HG03575 (cell line): ENCODE measurements around the gene DPM3.
"Not testable (repeated sequence)": the region's sequence is repeated elsewhere in the genome, so short reads cannot be mapped to it uniquely, and the experiment has no call there.

ENCODE experiments used
- ATAC-seq: cut with Tn5 transposase; IDR thresholded peaks from one replicate; pipeline ENCODE4 v1.9.1; 2021; ENCODE audit not compliant: unreplicated experiment, insufficient number of reproducible peaks, low FRiP score; ENCODE audit errors: extremely low read depth

DPM3 gene

DNA sequence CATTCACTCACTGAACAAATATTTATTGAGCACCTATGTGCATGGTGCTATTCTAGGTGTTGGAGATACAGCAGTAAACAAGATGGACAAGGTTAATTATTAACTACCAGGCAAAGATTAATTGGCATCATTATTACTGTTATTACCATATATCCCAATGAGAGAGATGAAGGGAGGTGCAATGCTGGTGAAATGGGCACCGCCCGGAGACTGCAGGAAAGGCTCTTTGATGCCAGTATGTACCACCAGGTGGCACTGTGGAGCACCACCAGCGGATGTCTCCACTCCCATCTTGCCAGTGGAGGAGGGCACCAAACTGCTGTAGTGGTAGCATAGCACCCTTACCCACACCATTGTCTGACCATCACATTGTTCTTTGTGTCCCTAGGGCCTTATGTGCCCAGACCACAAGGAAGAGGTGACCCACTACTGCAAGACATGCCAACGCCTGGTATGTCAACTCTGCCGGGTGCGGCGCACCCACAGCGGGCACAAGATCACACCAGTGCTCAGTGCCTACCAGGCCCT is 36.3 kb upstream of the DPM3 start:
- no peak for ATAC-seq

DNA sequence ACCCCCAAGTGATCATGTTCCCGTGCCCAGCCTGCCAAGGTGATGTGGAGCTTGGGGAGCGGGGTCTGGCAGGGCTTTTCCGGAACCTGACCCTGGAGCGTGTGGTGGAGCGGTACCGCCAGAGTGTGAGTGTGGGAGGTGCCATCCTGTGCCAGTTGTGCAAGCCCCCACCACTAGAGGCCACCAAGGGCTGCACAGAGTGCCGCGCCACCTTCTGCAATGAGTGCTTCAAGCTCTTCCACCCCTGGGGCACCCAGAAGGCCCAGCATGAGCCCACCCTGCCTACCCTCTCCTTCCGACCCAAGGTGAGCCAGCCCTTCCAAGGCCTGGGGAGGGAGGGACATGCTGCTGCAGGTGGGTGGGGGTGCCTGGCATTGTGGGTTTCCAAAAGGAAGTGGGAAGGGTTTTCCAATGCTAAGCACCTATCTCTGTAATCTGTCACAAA is 35.6 kb upstream of the DPM3 start:
- ATAC-seq, result no peak

DNA sequence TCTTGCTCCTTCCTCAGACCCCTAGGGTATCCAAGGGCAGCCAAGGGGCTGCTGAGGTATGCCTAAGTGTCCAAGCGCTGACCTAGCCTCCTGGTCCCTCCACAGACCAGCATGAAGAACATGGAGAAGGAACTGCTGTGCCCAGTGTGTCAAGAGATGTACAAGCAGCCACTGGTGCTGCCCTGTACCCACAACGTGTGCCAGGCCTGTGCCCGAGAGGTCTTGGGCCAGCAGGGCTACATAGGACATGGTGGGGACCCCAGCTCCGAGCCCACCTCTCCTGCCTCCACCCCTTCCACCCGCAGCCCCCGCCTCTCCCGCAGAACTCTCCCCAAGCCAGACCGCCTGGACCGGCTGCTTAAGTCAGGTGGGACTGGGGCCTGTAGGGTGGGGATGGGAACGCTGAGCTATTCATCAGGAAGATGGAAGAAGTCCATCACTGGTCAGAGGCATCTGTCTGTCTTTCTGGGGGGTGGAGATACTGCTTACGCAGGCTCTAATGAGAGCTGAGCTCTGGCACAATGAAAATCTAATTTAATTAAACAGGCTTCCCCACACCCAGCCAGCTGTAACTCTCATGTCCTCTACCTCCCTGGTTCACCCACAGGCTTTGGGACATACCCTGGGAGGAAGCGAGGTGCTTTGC is 35.1 kb upstream of the DPM3 start:
- no peak for ATAC-seq

DNA sequence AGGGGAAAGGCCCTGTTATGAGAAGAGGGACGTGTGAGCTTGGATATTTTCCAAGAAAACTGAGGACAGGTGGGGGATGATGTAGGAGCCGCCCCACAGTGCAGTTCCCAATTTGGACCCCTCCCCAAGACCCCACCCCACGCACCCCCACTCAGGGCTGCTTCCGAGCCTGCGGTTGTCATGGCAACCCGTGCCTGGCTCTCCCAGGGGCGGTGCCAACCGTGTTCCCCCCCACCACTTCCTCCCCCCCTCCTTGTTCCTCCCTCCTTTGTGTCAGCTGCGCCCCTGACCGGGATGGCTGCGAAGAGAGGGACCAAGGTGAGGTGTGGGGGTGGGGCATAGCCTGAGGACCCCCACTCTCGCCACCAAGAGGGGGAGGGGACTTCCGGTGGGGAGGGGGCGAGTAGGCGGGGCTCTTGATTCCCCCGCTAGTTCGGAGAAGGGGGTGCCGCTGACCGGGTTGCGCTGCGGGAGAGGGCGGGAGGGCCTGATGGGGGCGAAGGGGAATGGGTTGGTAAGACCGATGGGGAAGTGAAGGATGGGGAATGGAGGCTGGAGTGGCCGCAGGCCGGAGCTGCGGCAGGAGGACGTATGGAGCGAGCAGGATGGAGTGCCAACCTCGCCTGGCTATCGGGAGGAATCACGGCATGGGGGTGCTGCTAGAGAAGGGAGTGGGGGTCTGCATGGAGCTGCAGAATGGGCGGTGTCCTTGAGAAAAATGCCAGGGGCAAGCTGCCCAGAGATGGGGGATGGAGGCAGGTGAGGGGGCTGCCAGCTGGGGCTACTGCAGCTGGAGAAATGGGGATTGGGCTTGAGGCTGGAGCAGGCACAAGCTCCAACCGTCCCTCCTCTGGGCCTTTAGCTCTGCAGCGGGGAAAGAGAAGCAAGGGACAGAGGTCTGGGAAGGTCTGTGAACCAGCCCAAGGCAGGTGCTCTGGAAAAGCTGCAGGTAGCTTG is 34.3 kb upstream of the DPM3 start:
- ATAC-seq, result no peak

DNA sequence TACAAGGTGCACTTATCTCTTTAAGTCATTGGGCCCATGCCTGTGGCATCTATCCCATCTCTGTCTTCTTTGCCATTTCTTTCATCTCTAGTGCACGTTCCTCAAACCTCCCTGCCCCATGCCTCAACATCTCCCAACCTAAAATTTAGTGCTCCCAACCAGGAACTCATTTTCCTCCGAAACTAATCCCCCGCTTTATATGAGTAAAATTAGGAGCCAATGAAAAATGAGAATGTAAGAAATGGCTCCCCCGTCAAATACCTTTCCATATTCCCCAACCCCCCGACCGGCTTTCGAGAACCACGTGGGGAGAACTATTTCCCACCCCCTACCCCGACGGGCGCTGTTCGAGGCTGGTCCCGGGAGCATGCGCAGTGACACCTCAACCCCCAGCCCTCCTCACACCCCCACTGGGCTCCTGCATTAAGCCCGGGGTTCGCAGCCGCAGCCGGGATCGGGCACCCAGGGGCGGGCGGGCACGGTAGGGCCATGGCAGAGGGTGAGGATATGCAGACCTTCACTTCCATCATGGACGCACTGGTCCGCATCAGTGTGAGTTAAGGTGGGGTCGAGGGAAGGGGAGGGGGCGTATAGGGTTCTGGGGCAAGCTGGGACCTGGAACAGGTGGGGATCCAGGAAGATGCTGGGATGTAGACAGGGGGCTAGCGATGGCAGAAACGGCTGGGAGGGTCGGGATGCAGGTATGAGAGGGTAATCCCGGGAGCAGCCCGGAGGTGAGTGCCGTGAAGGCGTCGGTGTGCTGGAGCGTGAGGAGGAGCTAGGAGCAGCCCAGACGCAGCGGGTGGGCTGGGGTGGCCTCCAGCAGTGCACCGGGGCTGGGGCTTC is 33.4 kb upstream of the DPM3 start, which contains the start of gene TRIM46:
Gene TRIM46, plus strand, starts transcription at position 372 of the 846 bp plus-strand sequence. Its CDS starts 118 bp downstream, at position 490.
- no peak for ATAC-seq

DNA sequence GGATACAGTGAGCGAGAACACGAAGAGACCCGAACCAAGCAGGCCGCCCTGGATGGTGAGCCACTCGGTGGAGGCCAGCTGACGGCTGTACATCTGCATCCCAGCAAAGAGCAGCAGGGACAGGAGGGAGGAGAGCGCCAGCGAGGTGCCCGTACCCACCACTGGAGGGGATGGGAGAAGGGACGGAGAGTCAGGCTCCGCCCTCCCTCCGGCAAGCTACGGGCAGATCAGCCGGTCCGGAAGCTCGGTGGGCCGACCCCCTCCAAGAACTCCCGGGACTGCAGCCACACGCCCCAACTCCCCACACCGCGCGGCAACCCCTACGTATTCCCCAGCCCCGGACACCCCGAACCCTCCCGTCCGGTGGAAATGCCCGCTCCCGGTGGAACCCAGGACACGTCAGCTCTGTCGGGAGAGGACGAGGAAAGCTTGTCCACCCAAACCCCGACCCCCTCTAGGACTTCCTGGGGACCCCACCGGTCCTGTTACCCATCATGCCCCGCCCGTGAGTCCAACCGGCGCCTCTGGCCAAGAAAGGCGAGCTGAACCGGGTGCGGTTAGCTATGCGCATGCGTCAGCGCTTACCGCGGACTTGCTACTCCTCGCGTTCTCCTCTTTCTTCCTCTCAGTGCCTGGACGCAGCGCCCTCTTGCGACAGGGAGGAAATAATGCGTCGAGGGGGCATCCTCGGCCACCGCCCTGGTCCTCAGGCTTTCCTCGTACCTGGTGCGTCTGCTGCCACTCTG is 32.6 kb upstream of the DPM3 start, which contains the start of gene KRTCAP2:
Gene KRTCAP2, minus strand, starts transcription at position 573 of the 746 bp plus-strand sequence. Its CDS starts 80 bp downstream, at position 493.
- no peak for ATAC-seq

DNA sequence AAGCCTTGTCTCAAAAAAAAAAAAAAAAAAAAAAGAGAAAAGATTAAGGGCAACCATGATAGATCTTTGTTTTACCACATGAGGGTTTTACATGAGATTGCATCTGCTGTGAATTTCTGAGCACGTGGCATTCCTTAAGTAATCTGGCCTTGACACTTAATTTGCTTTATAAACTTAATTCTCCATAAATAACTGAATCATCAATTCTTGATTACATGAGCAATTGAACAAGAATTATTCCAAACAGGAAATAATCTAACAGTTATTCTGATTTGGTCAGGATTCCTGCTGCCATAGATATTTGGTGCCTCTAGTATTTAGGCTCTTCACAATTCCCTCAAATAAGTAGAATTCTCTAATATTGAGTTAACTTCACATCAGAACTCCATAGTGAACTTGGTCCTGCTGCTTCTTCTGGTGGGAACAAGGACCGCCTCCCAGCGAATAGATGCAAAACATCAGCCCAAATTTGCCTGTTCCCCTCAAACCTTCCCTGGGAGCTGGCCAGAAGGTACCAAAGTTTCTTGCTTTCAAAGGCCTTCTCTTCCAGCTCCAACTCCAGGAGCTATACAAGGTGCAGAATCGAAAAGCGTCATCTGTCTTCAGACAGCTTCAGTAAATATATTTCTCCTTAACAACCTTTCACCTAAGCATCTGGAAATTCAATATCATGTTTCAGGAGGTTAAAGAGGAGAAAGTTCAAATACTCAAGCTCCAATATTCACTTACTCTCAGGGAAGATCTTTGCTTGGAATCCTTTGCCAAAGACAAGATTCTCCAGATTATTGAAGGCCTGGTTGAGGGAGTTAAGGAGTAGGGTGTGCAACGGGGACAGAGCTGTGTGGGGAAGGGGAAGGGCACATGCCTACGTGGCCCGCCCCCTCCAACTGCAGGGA is 31.8 kb upstream of the DPM3 start:
- no peak for ATAC-seq

DNA sequence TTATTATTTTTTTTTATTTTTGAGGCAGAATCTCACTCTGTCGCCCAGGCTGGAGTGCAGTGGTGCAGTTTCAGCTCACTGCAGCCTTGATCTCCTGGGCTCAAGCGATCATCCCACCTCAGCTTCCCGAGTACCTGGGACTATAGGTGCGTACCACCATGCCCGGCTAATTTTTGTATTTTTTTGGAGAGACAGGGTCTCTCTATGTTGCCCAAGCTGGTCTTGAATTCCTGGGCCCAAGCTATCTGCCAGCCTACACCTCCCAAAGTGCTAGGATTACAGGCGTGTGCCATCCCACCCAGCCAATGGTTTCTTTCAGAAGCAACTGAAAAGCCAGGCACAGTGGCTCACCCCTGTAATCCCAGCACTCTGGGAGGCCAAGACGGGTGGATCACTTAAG is 30.5 kb upstream of the DPM3 start:
- no peak for ATAC-seq

DNA sequence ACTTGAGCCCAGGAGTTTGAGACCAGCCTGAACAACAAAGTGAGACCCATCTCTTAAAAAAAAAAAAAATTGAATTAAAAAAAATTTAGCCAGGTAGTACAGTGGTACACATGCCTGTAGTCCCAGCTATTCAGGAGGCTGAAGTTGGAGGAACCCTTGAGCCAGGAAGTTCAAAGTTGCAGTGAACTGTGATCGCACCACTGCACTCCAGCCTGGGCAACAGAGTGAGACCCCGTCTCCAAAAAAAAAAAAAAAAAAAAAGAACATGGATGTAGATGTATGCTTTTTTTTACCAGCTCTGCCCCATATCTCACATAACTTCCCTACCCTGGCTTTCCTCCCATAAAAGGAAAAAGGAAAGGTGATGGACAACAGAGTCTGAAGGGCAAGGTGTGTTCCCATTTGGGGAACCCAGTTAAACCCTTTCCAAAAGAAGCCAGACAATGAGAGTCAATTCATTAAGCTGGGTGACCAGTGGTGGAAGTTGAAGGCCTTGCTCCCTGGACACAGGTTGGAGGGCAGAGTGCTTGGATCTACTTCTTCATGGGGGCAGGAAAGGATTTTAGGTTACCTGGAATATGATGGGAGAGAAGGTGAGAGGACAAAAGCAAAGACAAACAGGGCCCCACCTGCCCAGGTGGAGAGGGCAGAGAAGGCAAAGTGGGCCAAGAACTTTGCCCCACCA is 29.9 kb upstream of the DPM3 start:
- no peak for ATAC-seq

DNA sequence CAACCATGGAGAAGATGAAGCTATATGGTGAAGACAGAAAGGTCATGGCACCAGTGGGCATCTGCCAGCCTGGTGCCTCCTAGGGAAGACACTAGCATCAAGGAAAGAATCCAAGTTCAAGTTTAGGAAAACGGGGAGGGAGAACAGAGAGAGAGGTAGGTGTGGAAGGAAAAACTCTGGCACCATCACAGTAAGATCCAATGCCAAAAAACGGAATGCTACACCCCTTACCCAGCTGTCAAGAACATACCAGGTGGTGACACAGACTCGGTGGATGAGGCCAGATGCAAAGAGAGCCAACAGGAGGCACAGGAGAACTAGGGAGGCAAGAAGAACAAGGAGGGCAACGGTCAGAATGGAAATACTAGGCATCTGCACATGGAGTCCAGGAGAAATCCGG is 29.2 kb upstream of the DPM3 start:
- ATAC-seq, result no peak

DNA sequence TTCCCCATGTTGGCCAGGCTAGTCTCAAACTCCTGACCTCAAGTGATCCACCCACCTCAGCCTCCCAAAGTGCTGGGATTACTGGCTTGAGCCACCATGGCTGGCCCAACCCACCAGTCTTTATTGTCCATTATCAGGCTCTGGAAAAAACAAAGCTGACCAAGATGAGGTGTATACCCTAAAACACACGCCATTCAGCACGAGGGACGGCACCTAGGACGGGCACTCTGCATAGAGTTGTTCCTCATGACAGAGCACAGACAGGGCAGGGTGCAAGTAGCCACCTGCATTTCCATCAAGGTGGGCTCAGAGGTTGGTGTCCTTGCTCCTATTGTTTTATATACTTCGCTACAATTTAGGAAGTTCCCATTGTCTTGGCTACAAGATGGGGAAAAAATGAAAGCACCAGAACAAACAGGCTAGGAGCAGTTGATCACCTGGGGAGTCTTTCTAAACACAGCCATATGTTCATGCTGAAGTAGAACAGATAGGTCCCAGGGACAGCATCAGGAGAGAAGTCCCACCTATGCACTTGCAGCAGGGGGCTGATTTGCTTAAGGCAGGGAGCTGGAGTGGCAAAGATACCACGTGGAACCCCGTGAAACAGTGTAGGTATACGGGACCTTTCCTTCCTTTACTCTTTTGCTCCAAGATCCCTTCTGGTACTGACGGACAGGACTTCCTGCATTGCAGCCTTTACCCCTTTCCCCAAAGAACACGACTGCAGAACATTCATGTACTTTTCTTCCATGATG is 28.3 kb upstream of the DPM3 start:
- ATAC-seq, result no peak

DNA sequence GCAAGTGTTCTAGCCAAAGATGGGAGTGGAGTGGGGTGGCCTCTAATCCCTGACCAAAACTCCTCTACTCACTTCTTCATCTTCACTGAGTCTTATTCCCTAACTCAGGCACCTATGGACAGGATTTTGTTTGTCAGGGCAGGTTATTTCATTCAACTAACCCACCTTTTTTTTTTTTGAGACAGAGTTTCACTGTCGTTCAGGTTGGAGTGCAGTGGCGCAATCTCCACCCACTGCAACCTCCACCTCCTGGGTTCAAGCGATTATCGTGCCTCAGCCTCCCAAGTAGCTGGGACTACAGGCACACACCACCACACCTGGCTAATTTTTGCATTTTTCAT is 27.7 kb upstream of the DPM3 start:
- ATAC-seq, result not testable (repeated sequence)

DNA sequence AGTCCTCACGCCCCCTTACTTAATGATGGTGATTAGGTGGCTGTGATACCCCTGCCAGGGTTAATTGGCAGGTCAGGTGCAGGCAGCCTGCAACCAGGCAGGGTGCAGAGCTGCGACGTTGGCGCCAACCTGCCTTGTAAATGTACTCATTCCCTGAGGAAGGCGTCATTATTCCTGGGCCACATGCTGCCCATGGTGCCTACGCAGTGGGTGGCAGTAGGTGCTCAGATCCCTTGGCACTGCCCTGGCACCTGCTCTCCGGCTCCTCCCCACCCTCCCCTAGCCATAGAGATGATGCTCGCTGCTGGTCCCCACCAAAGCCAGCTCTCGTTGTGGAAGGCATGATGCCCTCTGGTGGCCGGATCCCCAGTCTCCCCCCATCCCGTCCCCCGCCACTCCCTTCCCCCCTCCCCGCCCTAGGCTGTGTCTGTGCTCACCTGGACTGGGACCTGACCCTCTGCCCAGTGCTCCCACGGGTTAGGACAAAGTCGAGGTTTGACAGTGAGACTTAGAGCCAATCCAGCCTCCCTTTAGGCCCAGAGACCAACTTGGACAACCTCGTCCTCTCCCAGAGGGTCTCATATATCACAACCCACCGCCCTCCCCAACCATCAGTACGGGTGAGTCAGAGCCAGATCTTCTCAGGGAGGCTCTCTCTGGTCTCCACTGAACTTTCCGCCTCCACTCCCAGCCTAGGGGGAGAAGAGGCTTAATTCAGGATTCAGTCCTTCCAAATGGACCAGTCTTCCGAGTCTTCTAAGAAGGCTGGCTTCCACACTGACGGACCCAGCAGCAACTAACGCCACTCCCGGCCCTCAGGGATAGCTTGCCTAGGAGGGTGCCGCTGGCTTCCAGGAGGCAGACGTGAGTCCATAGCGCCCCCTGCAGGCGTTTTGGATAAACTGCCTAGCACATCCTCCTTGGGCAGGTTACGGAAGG is 27.1 kb upstream of the DPM3 start:
- ATAC-seq, result no peak

DNA sequence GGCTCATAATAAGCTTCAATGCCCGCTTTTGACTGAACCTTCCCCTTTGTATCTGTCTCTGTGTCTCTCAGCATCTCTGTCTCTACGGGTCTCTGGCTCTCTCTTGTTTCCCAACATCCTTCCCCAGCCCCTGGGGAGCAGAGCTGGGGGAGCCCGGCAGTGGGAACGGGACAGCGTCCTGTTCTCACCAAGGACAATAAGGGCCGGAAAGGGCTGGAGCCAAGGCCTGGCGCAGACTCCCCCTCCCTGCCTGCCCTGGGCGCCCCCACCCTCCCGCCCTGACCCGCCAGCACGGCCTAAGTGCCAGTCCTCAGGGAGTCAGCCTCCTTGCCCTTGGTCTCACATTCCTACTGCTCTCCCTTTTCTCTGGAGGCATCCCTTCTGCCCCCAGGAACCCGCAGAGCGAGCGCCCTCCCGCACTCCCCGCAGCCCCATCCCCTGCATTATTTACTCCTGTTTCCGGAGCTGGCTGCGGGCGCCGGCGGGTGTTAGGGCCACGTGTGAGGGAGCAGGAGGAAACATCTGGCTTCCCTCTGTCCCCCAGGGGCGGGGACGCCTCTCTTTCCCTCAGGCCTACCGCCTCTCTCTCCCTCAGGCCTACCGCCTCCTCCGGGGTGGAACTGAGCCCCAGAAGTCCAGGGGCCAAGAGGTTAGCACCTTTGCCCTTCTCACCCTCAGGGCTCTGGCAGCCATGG is 26.3 kb upstream of the DPM3 start:
- ATAC-seq, result no peak

DNA sequence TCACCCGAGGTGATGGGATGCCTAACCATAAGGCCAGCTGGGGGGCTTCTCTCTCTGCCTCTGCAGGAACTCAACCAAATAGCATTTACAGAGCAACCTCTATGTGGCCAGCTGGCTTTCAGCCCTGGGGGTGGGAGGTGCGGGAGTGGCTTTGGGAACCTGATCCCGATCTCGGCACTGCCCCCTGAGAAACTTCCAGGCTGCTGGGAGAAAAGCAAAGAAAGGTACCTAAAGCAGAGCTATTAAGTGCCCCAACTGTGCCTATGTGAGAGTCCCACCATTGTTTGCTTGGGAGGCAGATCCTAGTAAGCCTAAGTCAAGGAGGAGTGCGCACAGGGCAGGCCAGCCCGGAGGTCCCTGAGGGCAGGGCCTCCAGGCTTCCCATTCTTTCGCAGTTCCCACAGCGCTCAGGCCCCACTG is 25.7 kb upstream of the DPM3 start:
- no peak for ATAC-seq
